CD14-positive monocyte (primary cell): ENCODE measurements around the gene TNN. TPM values are rescaled to one million over a fixed set of nuclear protein-coding genes. Genes with fewer than 3 reads are reported as not detected.

Experiments used
- DNase-seq, 3 donors: peaks; one replicate each; pipeline ENCODE4 v3.0.0-alpha.2; 2011 to 2022
- H2AFZ ChIP-seq: 2 replicates; pipeline ENCODE4 v1.6.0; 2012; ENCODE audit warnings: mild to moderate bottlenecking, low read depth, low read length, inconsistent platforms; ENCODE audit not compliant: insufficient read depth, poor library complexity, severe bottlenecking
- H3K27ac ChIP-seq, 2 donors: 1 replicate in 1 of 2; 2 replicates in 1 of 2; pipeline ENCODE4 v1.5.1; 2012 to 2013; ENCODE audit warnings: low read length in 2 of 2, control low read depth in 1 of 2, inconsistent platforms in 1 of 2, low read depth in 1 of 2, mild to moderate bottlenecking in 1 of 2
- H3K27me3 ChIP-seq, 2 donors: one replicate each; pipeline versions ENCODE4 v1.6.0 to v1.6.1; 2011 to 2013; ENCODE audit warnings: low read length in 2 of 2; ENCODE audit not compliant: control insufficient read depth in 2 of 2, insufficient read depth in 2 of 2
- H3K36me3 ChIP-seq, 2 donors: replicated peaks in 1 of 2; 1 replicate in 1 of 2; 2 replicates in 1 of 2; pipeline versions ENCODE4 v1.5.1 to v1.6.1; 2012 to 2013; ENCODE audit warnings: low read length in 2 of 2, control low read depth in 1 of 2, inconsistent platforms in 1 of 2, mild to moderate bottlenecking in 1 of 2; ENCODE audit not compliant: insufficient read depth in 2 of 2, control insufficient read depth in 1 of 2
- H3K4me1 ChIP-seq, 2 donors: 1 replicate in 1 of 2; 2 replicates in 1 of 2; pipeline versions ENCODE4 v1.5.1 to v1.6.1; 2012 to 2013; ENCODE audit warnings: low read length in 2 of 2, control low read depth in 1 of 2, inconsistent platforms in 1 of 2, mild to moderate bottlenecking in 1 of 2, moderate library complexity in 1 of 2; ENCODE audit not compliant: insufficient read depth in 2 of 2, control insufficient read depth in 1 of 2
- H3K4me2 ChIP-seq: replicated peaks from 2 replicates; pipeline ENCODE3; 2012; ENCODE audit warnings: low read length, moderate library complexity, mild to moderate bottlenecking; ENCODE audit not compliant: poor library complexity, severe bottlenecking; ENCODE audit errors: extremely low read depth
- H3K4me3 ChIP-seq, 3 experiments: fragments of 200-600 bp in 1 of 3; sonication (generic) in 1 of 3; replicated peaks in 1 of 3; 1 replicate in 2 of 3; 2 replicates in 1 of 3; pipeline ENCODE4 v1.5.1; 2011 to 2013; ENCODE audit warnings: low read length in 3 of 3, mild to moderate bottlenecking in 3 of 3, control low read depth in 2 of 3, low read depth in 2 of 3, inconsistent platforms in 1 of 3, moderate library complexity in 1 of 3
- H3K79me2 ChIP-seq: 2 replicates; pipeline ENCODE4 v1.6.0; 2012; ENCODE audit warnings: mild to moderate bottlenecking, control low read depth, inconsistent platforms, low read length, moderate library complexity; ENCODE audit not compliant: insufficient read depth
- H3K9ac ChIP-seq: 2 replicates; pipeline ENCODE4 v1.6.0; 2017; ENCODE audit warnings: low read length, mild to moderate bottlenecking; ENCODE audit not compliant: insufficient read depth, poor library complexity, severe bottlenecking
- H3K9me3 ChIP-seq, 2 donors: replicated peaks in 1 of 2; 1 replicate in 1 of 2; 2 replicates in 1 of 2; pipeline versions ENCODE4 v1.5.1 to v1.6.1; 2012 to 2013; ENCODE audit warnings: low read length in 2 of 2, control low read depth in 1 of 2; ENCODE audit not compliant: control insufficient read depth in 1 of 2, insufficient read depth in 1 of 2
- H4K20me1 ChIP-seq: 2 replicates; pipeline ENCODE4 v1.6.0; 2012; ENCODE audit warnings: mild to moderate bottlenecking, low read length, control low read depth, moderate library complexity; ENCODE audit not compliant: insufficient read depth
- H3K27ac Mint-ChIP-seq, 7 donors: one replicate each; pipeline ENCODE4 v1.8.0; 2020; ENCODE audit warnings: mild to moderate bottlenecking in 7 of 7, mixed read lengths in 7 of 7, moderate library complexity in 6 of 7, inconsistent platforms in 2 of 7
- H3K27me3 Mint-ChIP-seq, 3 donors: one replicate each; pipeline ENCODE4 v1.8.0; 2021 to 2022; ENCODE audit warnings: low read depth in 3 of 3, mild to moderate bottlenecking in 3 of 3, mixed read lengths in 3 of 3, moderate library complexity in 3 of 3, inconsistent platforms in 1 of 3
- H3K36me3 Mint-ChIP-seq, 2 donors: one replicate each; pipeline ENCODE4 v1.8.0; 2020; ENCODE audit warnings: mixed read lengths in 2 of 2, inconsistent platforms in 1 of 2, mild to moderate bottlenecking in 1 of 2
- H3K4me1 Mint-ChIP-seq: one replicate; pipeline ENCODE4 v1.8.0; 2020; ENCODE audit warnings: mild to moderate bottlenecking, mixed read lengths
- H3K4me3 Mint-ChIP-seq, 2 donors: one replicate each; pipeline ENCODE4 v1.8.0; 2020; ENCODE audit warnings: mild to moderate bottlenecking in 2 of 2, mixed read lengths in 2 of 2, moderate library complexity in 1 of 2
- H3K9me3 Mint-ChIP-seq, 7 donors: one replicate each; pipeline ENCODE4 v1.8.0; 2020 to 2022; ENCODE audit warnings: mixed read lengths in 7 of 7, mild to moderate bottlenecking in 6 of 7, moderate library complexity in 6 of 7, inconsistent platforms in 2 of 7
- WGBS: methylation state at CpG from one replicate; pipeline ENCODE4 v1.1.5; 2013; ENCODE audit warnings: missing lambda C conversion rate; ENCODE audit not compliant: insufficient coverage; 5-methylcytosine and 5-hydroxymethylcytosine counted together
- intact Hi-C, 2 donors: fragments of 100-400 bp; cut with micrococcal nuclease; formaldehyde crosslinking; loops; one replicate each; pipeline versions ENCODE4 v1.15.0 to v1.15.1; 2023
- polyA plus RNA-seq, 3 donors: library from polyadenylated mRNA; depleted of rRNA in 1 of 3; unstranded in 2 of 3; stranded (reverse) in 1 of 3; fragments of 300-500 nt in 2 of 3; fragments of >200 nt in 1 of 3; fragmentation: Illumina TruSeq in 2 of 3; gene quantifications; 1 replicate in 2 of 3; 2 replicates in 1 of 3; pipeline ENCODE4 v1.2.3, GENCODE V29; 2012 to 2021
- TF ChIP-seq, protein P1 (sequence below): fragments of 200-600 bp; IDR thresholded peaks from one replicate; pipeline ENCODE4 v1.8.0; 2022; ENCODE audit warnings: antibody characterized with exemption, mild to moderate bottlenecking

Gene TNN
- polyA plus RNA-seq, 3 donors, result not detected

DNA sequence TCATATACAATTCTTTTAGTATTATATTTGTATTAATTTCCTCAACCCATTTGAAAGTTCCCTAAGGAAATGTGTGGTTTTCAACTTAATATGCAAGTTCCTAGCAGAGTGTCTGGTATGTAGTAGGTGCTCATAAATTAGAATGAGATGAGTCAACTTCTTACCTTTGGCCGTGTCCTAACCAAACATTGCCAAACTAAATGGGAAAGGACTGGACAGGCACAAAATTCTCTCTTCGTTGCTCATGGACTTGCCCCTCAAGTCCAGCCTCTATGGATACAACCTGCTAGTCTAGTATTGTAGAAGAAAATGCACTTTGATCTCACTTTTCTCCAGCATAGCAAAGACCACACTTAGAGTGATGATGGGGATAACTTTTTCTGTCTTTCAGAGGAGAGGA, 32.9 kb upstream of the TNN start:
- peaks cover 22% of the 10 kb centered on the region for H3K4me1 Mint-ChIP-seq
- no CpG with 5 or more reads among the region's 2 CpGs for WGBS

DNA sequence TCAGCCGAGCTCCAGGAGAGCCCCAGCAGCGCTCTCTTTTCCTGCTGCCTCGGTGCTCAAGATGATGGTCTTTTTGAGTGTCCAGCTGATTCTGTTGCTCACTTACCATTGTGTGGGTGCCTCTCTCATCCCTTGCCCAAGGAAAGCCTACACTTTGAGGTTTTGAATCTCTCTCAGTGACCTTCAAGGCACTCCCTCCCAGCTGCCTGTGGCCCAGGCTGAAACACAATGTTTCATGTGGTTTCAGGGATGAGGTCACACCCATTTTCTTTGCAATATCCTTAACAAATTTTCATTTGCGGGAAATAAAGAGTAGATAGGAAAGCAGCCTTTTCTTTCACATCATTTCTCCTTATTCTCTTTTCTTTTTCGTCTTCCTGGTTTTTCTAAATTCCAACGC, 31.8 kb upstream of the TNN start:
- Mint-ChIP-seq H3K4me3 (no peak overlapping the region), H3K9me3 (peaks cover 0 to 2% (median 0%) of the 10 kb centered on the region in 7 donors), H3K27ac (no peak overlapping the region), H3K36me3 (no peaks in the 10 kb centered on the region), H3K27me3 (peaks cover 0 to 3% (median 1%) of the 10 kb centered on the region in 3 donors), H3K4me1 (peaks cover 14% of the 10 kb centered on the region)
- no peaks in the 10 kb centered on the region for H3K79me2 ChIP-seq
- peak overlapping the region; percentile 36 for H2AFZ ChIP-seq
- intact Hi-C loops, result loop anchor here (5.0 to 10.0 kb wide), 3 partner anchors 91 to 289 kb away; no protein-coding TSS in a partner anchor
- H3K9ac ChIP-seq, result no peak overlapping the region
- DNase-seq, result no peak
- WGBS, result 100% methylated on average over 3 of the region's 6 CpGs
- TF ChIP-seq, protein P1, sequence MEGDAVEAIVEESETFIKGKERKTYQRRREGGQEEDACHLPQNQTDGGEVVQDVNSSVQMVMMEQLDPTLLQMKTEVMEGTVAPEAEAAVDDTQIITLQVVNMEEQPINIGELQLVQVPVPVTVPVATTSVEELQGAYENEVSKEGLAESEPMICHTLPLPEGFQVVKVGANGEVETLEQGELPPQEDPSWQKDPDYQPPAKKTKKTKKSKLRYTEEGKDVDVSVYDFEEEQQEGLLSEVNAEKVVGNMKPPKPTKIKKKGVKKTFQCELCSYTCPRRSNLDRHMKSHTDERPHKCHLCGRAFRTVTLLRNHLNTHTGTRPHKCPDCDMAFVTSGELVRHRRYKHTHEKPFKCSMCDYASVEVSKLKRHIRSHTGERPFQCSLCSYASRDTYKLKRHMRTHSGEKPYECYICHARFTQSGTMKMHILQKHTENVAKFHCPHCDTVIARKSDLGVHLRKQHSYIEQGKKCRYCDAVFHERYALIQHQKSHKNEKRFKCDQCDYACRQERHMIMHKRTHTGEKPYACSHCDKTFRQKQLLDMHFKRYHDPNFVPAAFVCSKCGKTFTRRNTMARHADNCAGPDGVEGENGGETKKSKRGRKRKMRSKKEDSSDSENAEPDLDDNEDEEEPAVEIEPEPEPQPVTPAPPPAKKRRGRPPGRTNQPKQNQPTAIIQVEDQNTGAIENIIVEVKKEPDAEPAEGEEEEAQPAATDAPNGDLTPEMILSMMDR, result no peak
- no peaks in the 10 kb centered on the region for H4K20me1 ChIP-seq
- H3K27ac ChIP-seq, result no peak overlapping the region
- no peaks in the 10 kb centered on the region for H3K27me3 ChIP-seq
- no peaks in the 10 kb centered on the region for H3K4me1 ChIP-seq
- no peaks in the 10 kb centered on the region for H3K9me3 ChIP-seq
- no peak overlapping the region for H3K4me3 ChIP-seq
- no peaks in the 10 kb centered on the region for H3K36me3 ChIP-seq
- no peak overlapping the region for H3K4me2 ChIP-seq

More for the DNA sequence above, 32.9 kb upstream of the TNN start:
- Histone ChIP-seq H3K4me3 (no peak overlapping the region), H3K79me2 (no peaks in the 10 kb centered on the region), H3K27me3 (no peaks in the 10 kb centered on the region), H4K20me1 (no peaks in the 10 kb centered on the region), H3K27ac (no peak overlapping the region), H2AFZ (no peak overlapping the region), H3K4me2 (no peak overlapping the region), H3K9ac (no peak overlapping the region), H3K4me1 (peaks cover 0 to 10% of the 10 kb centered on the region in 2 donors), H3K9me3 (no peaks in the 10 kb centered on the region), H3K36me3 (no peaks in the 10 kb centered on the region)
- Mint-ChIP-seq H3K27ac (no peak overlapping the region), H3K4me3 (no peak overlapping the region), H3K27me3 (peaks cover 0 to 3% (median 1%) of the 10 kb centered on the region in 3 donors), H3K9me3 (peaks cover 0 to 2% (median 0%) of the 10 kb centered on the region in 7 donors), H3K36me3 (no peaks in the 10 kb centered on the region)
- DNase-seq, result no peak
- intact Hi-C loops, result loop anchor here (5.0 to 10.0 kb wide), 5 partner anchors 88 to 290 kb away; no protein-coding TSS in a partner anchor
- TF ChIP-seq, protein P1, result no peak
